Neural crest cell (in vitro differentiated cells): Measurements from ENCODE around the gene ATF4. TPM values are rescaled to one million over a fixed set of nuclear protein-coding genes. Genes with fewer than 3 reads are reported as not detected.

Experiments used
- DNase-seq: peaks from one replicate; pipeline ENCODE4 v3.0.0; 2021; ENCODE audit warnings: low read depth, mixed read lengths, low spot score
- H3K27ac Mint-ChIP-seq: one replicate; pipeline ENCODE4 v1.8.0; 2021; ENCODE audit warnings: mild to moderate bottlenecking, mixed read lengths; ENCODE audit not compliant: unreplicated experiment
- H3K27me3 Mint-ChIP-seq: 2 replicates; pipeline ENCODE4 v1.8.0; 2021; ENCODE audit warnings: low read depth, mild to moderate bottlenecking, mixed read lengths
- H3K36me3 Mint-ChIP-seq: 2 replicates; pipeline ENCODE4 v1.8.0; 2021; ENCODE audit warnings: low read depth, mild to moderate bottlenecking, mixed read lengths
- H3K4me1 Mint-ChIP-seq: 2 replicates; pipeline ENCODE4 v1.8.0; 2021; ENCODE audit warnings: mixed read lengths
- H3K4me3 Mint-ChIP-seq: one replicate; pipeline ENCODE4 v1.8.0; 2021; ENCODE audit warnings: mild to moderate bottlenecking, mixed read lengths
- H3K9me3 Mint-ChIP-seq: 2 replicates; pipeline ENCODE4 v1.8.0; 2021; ENCODE audit warnings: mixed read lengths
- CTCF ChIP-seq: fragments of 200-600 bp; sonication (generic); conservative IDR thresholded peaks from 2 replicates; pipeline ENCODE4 v1.5.0; 2021; ENCODE audit warnings: antibody characterized with exemption, mild to moderate bottlenecking
- total RNA-seq: library from RNA; stranded (reverse); gene quantifications from 2 replicates; pipeline ENCODE4 v1.2.1, GENCODE V29; 2021

ATF4 gene
- total RNA-seq, 1 donor from 2014 or later = 364 TPM

- H3K4me1 Mint-ChIP-seq = peaks cover 6% of the 10 kb centered on the region
- no peak for TF ChIP-seq CTCF
- H3K27me3 Mint-ChIP-seq = no peaks in the 10 kb centered on the region
- H3K9me3 Mint-ChIP-seq = no peaks in the 10 kb centered on the region
- DNase-seq = peak; percentile 47
- H3K4me3 Mint-ChIP-seq = peak overlapping the region; percentile 9
- H3K36me3 Mint-ChIP-seq = peaks cover 4% of the 10 kb centered on the region
- peak overlapping the region; percentile 1 for H3K27ac Mint-ChIP-seq
These were observed 30.1 kb upstream of the ATF4 start for GRCh38 chr22:39490135-39490798.

GRCh38 chr22:39490966-39491680 lies 29.2 kb upstream of the ATF4 start:
- H3K27me3 Mint-ChIP-seq = no peaks in the 10 kb centered on the region
- H3K4me1 Mint-ChIP-seq = peaks cover 7% of the 10 kb centered on the region
- peaks cover 4% of the 10 kb centered on the region for H3K36me3 Mint-ChIP-seq
- no peak overlapping the region for H3K4me3 Mint-ChIP-seq
- DNase-seq = no peak
- H3K27ac Mint-ChIP-seq = no peak overlapping the region
- TF ChIP-seq CTCF = no peak
- no peaks in the 10 kb centered on the region for H3K9me3 Mint-ChIP-seq

- Mint-ChIP-seq H3K9me3 (no peaks in the 10 kb centered on the region), H3K27me3 (no peaks in the 10 kb centered on the region), H3K4me1 (peaks cover 12% of the 10 kb centered on the region), H3K27ac (no peak overlapping the region), H3K4me3 (no peak overlapping the region), H3K36me3 (peaks cover 4% of the 10 kb centered on the region)
- DNase-seq = no peak
- no peak for TF ChIP-seq CTCF
These were observed 28.7 kb upstream of the ATF4 start for GRCh38 chr22:39491696-39492095.

- Mint-ChIP-seq H3K9me3 (no peaks in the 10 kb centered on the region), H3K4me1 (peaks cover 12% of the 10 kb centered on the region), H3K36me3 (peaks cover 4% of the 10 kb centered on the region), H3K27me3 (no peaks in the 10 kb centered on the region), H3K4me3 (no peak overlapping the region), H3K27ac (no peak overlapping the region)
- no peak for TF ChIP-seq CTCF
- no peak for DNase-seq
These were observed 28.2 kb upstream of the ATF4 start for GRCh38 chr22:39492186-39492585.

- no peaks in the 10 kb centered on the region for H3K36me3 Mint-ChIP-seq
- no peaks in the 10 kb centered on the region for H3K9me3 Mint-ChIP-seq
- no peak overlapping the region for H3K27ac Mint-ChIP-seq
- H3K4me1 Mint-ChIP-seq = peaks cover 19% of the 10 kb centered on the region
- TF ChIP-seq CTCF = no peak
- no peak overlapping the region for H3K4me3 Mint-ChIP-seq
- H3K27me3 Mint-ChIP-seq = no peaks in the 10 kb centered on the region
- DNase-seq = no peak
These were observed 26.6 kb upstream of the ATF4 start for GRCh38 chr22:39493759-39494158.
